Non-pigmented ciliary epithelial cell (primary cell): Measurements from ENCODE around the gene ACTG2.
A peak's percentile ranks its signal among the peaks of the same experiment; 100 is the strongest.
"Not testable (repeated sequence)": the region's sequence is repeated elsewhere in the genome, so short reads cannot be mapped to it uniquely, and the experiment has no call there.

Experiments
- DNase-seq: peaks from one replicate; pipeline ENCODE4 v3.0.0-alpha.2; 2010; ENCODE audit warnings: low read depth

The ACTG2 gene

GRCh38 chr2:73937103-73937885 is 44.5 kb downstream of the ACTG2 start:
- no peak for DNase-seq

GRCh38 chr2:73937899-73938298 is 45.1 kb downstream of the ACTG2 start:
- DNase-seq, result no peak

- DNase-seq, result peak; percentile 67
Measured at GRCh38 chr2:73938718-73939352, 46.0 kb downstream of the ACTG2 start.

DNA sequence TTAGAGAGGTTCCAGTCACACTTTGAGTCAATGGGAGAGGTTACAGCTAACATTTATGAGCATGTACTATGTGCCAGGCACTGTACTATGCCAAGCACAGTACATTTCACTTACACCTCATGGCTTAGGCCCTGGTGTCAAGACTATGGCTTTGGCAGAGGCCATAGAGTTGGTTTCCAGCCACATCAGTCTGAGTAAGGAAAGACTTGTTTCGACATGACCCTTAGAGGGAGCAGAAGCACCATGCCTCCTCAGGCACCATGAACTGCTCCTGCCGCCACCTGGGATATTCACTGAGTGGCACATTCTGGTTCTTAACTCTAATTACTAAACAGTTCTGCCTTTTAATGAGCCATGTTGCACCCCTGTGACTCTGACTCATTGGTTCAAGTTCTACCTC is 46.6 kb downstream of the ACTG2 start:
- no peak for DNase-seq

GRCh38 chr2:73940066-73940465 is 47.3 kb downstream of the ACTG2 start:
- not testable (repeated sequence) for DNase-seq

DNA sequence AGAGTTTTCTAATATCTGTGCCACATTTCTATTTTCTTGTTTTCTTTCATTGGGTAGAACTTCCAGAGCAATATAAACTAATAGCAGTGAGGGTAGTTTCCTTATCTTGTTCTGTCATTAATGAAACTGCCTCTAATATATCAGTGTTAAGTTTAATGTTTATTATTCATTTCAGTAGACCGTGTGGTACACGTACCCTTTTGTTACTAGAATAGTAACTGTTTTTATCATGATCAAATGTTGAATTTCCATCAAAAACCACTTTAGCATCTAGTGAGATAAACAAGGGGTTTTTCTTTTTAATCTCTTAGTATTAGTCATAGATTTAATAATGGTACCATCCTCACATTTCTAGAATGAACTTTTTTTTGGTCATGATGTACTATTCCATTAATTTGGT is 49.9 kb downstream of the ACTG2 start:
- DNase-seq, result no peak

- DNase-seq, result no peak
Measured at GRCh38 chr2:73944714-73945113, 51.9 kb downstream of the ACTG2 start.

DNA sequence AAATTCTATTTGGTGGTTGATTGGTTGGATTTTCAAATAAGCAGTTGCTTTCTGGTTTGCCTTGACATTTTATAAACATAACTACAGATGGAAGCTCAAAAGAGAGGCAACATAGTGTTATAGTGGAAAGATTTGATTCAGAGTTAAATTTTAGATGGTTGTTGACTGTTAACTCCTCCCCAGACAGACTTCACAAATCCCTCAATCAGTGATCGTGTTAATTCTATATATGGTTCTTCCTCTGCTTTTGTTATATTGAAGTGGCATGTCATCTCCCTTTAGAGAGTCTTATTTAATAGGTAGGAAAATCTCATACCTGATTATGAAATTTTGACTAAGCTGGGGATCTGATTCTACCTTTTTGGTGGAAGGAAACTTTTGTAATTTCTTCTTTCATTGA is 53.4 kb downstream of the ACTG2 start:
- no peak for DNase-seq

GRCh38 chr2:73946666-73947065 is 53.9 kb downstream of the ACTG2 start:
- DNase-seq, result no peak

DNA sequence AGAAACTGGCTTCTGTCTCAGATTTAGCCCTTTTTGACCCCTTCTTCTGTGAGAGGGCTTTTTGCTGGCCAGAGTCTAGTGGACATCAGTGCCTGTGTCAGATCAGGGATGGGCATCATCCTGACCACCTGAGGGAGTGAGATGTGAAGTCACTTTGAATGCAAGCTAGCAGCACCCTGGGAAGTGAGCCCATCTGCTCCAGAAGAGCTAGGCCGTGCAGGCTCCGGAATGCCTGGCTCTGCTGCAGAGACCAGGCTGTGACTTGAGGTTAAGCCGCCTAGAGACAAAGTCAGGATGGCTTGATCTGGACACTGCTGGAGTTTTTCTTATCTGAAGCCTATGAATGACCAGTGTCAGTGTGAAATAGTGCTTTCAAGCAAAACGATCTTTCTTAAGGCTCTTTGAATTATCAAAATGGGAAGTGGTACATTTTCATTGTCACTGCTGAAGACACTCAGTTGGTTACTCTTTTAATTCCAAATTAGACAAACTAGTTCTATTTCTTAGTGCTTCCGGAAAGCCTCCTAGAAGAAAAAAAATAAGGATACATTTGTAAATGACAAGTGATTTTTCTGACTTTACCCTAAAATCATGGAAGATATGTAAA is 54.7 kb downstream of the ACTG2 start:
- no peak for DNase-seq

DNA sequence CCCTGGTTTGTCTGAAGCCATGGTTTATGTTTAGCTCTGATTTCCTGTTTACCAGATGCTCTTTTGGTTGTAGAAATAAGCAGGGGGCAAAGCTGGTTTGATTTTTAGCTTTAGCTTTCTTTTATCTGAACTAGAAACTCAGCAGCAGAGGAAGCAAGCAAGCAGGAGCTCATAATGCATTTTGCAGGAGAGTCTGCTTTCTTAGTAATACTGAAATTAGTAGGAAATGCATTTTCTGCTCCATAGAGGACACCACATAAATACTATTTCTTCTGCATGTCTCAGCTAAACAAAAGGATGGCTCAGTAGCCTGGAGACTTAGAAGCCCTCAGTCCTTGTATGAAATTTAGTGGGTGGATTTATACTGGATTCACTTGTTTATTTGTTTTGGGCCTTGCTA is 57.0 kb downstream of the ACTG2 start:
- no peak for DNase-seq

DNA sequence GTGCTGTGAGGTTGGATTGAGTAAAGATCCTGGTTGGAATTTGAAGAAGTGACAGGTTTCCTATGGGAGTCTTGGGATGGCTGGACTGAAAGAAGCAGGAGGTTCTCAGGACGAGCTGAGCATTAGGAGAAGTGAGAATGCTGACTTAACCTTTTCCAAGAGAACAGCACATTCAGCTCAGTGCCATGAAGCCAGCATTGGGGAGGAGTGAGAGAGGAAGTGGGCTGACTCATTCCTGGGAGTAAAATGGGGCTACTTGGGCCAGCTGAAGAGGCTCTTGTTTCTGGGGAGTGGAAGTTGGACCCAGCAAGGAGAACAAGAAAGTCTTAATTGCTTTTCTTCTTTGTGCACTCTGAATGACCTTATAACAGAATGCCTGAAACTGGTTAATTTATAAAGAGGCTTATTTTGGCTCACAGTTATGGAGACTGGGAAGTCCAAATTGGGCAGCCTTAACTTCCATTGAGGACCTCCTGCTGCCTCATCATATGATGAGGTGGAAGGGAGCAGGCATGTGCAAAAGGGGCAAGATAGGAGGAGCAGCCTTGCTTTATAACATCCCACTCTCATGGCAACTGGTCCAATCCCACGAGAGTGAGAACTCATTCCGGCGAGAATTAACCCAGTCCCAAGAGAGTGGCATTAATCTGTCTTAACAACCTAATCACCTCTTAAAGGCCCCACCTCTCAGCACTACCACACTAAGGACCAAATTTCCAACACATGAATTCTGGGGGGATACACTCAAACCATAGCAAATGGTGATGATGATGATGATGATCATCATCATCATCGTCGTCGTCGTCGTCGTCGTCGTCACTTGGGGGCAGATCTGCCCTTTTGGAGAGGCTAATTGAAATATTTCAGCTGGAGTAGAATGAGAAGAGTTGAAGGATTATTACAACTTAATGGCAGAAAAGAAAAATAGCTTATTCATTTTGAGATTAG is 60.0 kb downstream of the ACTG2 start:
- no peak for DNase-seq

GRCh38 chr2:73956218-73956865 is 63.5 kb downstream of the ACTG2 start:
- DNase-seq, result no peak

- DNase-seq, result no peak
Measured at GRCh38 chr2:73961274-73961673, 68.5 kb downstream of the ACTG2 start.

GRCh38 chr2:73961823-73962615 is 69.2 kb downstream of the ACTG2 start:
- no peak for DNase-seq

DNA sequence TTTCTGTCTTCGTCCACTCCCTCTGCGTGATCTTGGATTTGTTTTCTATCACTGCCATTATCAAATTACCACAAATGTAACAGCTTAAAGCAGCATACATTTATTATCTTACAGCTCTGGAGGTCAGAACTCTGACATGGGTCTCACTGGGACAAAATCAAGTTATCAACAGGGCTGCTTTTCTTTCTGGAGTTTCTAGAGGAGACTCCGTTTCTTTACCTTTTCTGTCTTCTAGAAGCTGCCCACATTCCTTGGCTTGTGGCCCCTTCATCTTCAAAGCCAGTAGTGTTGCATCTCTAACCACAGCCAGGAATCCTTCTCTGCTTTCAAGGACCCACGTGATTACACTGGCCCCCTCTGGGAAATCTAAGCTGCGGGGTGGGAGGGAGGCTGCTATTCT is 70.0 kb downstream of the ACTG2 start:
- DNase-seq, result no peak

- DNase-seq, result no peak
Measured at GRCh38 chr2:73963385-73964120, 70.7 kb downstream of the ACTG2 start.

DNA sequence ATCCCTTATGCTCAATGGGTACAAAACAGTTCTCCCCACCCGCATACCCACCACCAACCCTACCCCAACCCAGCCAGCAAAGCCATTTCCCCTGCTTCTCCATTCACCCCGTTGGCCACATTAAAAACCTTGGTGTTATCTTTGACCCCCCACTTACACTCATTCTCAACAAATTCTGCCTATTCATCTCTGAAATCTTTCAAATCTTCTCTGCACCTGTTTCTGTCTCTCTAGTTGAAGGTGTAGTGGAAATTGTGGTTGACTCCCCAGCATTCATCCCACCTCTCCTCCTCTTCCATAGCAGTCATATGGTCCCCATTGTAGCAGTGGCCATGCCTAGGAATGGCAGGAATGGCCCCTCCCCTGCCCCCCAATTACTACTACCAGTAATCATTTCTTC is 71.4 kb downstream of the ACTG2 start:
- DNase-seq, result no peak

DNA sequence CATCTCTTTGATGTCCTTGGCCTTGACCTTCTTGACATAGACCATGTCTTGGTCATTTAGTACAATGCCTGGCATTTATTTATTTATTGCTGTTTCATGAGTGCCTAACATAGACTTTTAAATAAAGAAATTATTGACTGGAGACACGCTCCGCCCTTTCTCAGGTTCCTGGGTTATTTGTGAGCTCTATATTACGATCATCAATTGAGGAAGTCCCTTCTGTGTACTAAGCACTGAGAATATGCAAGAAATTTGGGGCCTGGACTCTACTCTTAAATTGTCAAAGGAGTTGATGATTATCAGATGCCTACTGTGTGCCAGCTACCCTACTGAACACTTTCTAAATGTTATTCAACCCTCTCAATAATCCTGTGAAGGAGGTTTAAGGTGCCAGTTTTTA is 72.2 kb downstream of the ACTG2 start:
- DNase-seq, result no peak

GRCh38 chr2:73968357-73968937 is 75.6 kb downstream of the ACTG2 start:
- no peak for DNase-seq
